HepG2 (cell line): Measurements from ENCODE around the gene CTNND1. TPM values are rescaled to one million over a fixed set of nuclear protein-coding genes. Genes with fewer than 3 reads are reported as not detected.

Experiments
- EEA1 ChIP-seq: sonication (generic); formaldehyde crosslinking; IDR thresholded peaks from 2 replicates; pipeline ENCODE4 v1.5.1; 2020; ENCODE audit warnings: mild to moderate bottlenecking, missing genetic modification reagents, borderline replicate concordance
- GFI1 ChIP-seq: sonication (generic); formaldehyde crosslinking; IDR thresholded peaks from 2 replicates; pipeline ENCODE4 v1.5.0; 2020; ENCODE audit warnings: missing genetic modification reagents, mild to moderate bottlenecking, borderline replicate concordance
- HHEX ChIP-seq: IDR thresholded peaks from 2 replicates; pipeline ENCODE4 v1.6.1; 2016; ENCODE audit warnings: control low read depth
- HMGA1 ChIP-seq: sonication (generic); formaldehyde crosslinking; conservative IDR thresholded peaks from 2 replicates; pipeline ENCODE4 v1.4.0; 2020; ENCODE audit warnings: missing genetic modification reagents
- JUND ChIP-seq: sonication (generic); formaldehyde crosslinking; IDR thresholded peaks from 2 replicates; pipeline ENCODE4 v1.8.0; 2022; ENCODE audit warnings: mild to moderate bottlenecking, missing genetic modification reagents
- KLF12 ChIP-seq: sonication (generic); formaldehyde crosslinking; IDR thresholded peaks from 2 replicates; pipeline ENCODE4 v1.4.0; 2020; ENCODE audit warnings: missing genetic modification reagents, borderline replicate concordance
- NR2F2 ChIP-seq: IDR thresholded peaks from 2 replicates; pipeline ENCODE4 v1.6.1; 2012; ENCODE audit warnings: low read depth, inconsistent platforms, borderline replicate concordance
- POLR2G ChIP-seq: fragments of 200-400 bp; formaldehyde crosslinking; IDR thresholded peaks from 2 replicates; pipeline ENCODE4 v1.6.1; 2018; ENCODE audit warnings: mild to moderate bottlenecking, low read depth, low read length, moderate library complexity
- SOX5 ChIP-seq: IDR thresholded peaks from 2 replicates; pipeline ENCODE4 v1.6.1; 2016; ENCODE audit warnings: borderline replicate concordance
- TBP ChIP-seq: sonication (generic); formaldehyde crosslinking; IDR thresholded peaks from 2 replicates; pipeline ENCODE4 v1.5.0; 2020; ENCODE audit warnings: missing genetic modification reagents
- TCF7L2 ChIP-seq: IDR thresholded peaks from 2 replicates; pipeline ENCODE4 v1.6.1; 2011; ENCODE audit warnings: mild to moderate bottlenecking, low read depth, low read length, moderate library complexity
- U2AF2 ChIP-seq: fragments of 200-400 bp; formaldehyde crosslinking; IDR thresholded peaks from 2 replicates; pipeline ENCODE4 v1.6.1; 2017; ENCODE audit warnings: low read depth, mild to moderate bottlenecking, low read length
- ZFP82 ChIP-seq: sonication (generic); formaldehyde crosslinking; IDR thresholded peaks from 2 replicates; pipeline ENCODE4 v1.5.1; 2020; ENCODE audit warnings: mild to moderate bottlenecking, missing genetic modification reagents, borderline replicate concordance
- ZMYM4 ChIP-seq: sonication (generic); formaldehyde crosslinking; IDR thresholded peaks from 2 replicates; pipeline ENCODE4 v1.8.1; 2023; ENCODE audit warnings: mild to moderate bottlenecking, missing genetic modification reagents
- ZNF281 ChIP-seq: sonication (generic); formaldehyde crosslinking; IDR thresholded peaks from 2 replicates; pipeline ENCODE4 v1.4.0; 2020; ENCODE audit warnings: missing genetic modification reagents, borderline replicate concordance
- ZNF329 ChIP-seq: sonication (generic); formaldehyde crosslinking; IDR thresholded peaks from 2 replicates; pipeline ENCODE4 v1.9.0; 2021; ENCODE audit warnings: low read depth, mild to moderate bottlenecking, missing genetic modification reagents
- ZNF512B ChIP-seq: sonication (generic); formaldehyde crosslinking; IDR thresholded peaks from 2 replicates; pipeline ENCODE4 v1.5.1; 2020; ENCODE audit warnings: missing genetic modification reagents, mild to moderate bottlenecking, borderline replicate concordance
- ZNF572 ChIP-seq: sonication (generic); formaldehyde crosslinking; IDR thresholded peaks from 2 replicates; pipeline ENCODE4 v1.5.1; 2020; ENCODE audit warnings: mild to moderate bottlenecking, missing genetic modification reagents
- ZNF766 ChIP-seq: sonication (generic); formaldehyde crosslinking; IDR thresholded peaks from 2 replicates; pipeline ENCODE4 v1.5.0; 2020; ENCODE audit warnings: missing genetic modification reagents, borderline replicate concordance
- polyA plus RNA-seq, 8 experiments: library from polyadenylated mRNA; depleted of rRNA in 3 of 8; stranded (reverse) in 7 of 8; unstranded in 1 of 8; fragments of >200 nt; fragmentation: Illumina TruSeq in 4 of 8; extraction: Trizol in 4 of 8; gene quantifications; 2 replicates each; pipeline versions ENCODE4 v1.2.1 to v1.2.3, GENCODE V29; 2011 to 2016; ENCODE audit warnings: low read depth in 4 of 8, missing spikeins in 1 of 8, mixed read lengths in 1 of 8; ENCODE audit not compliant: insufficient read depth in 1 of 8
- total RNA-seq, 5 experiments: library from RNA; depleted of rRNA; stranded (reverse); fragments of >200 nt; fragmentation: Illumina TruSeq; extraction: Trizol; gene quantifications; 2 replicates each; pipeline ENCODE4 v1.2.3, GENCODE V29; 2016; ENCODE audit warnings: low read depth in 1 of 5
- TF ChIP-seq, protein P1 (sequence below): IDR thresholded peaks from 2 replicates; pipeline ENCODE4 v1.6.1; 2016; ENCODE audit warnings: low read depth
- TF ChIP-seq, protein P2 (sequence below): IDR thresholded peaks from 2 replicates; pipeline ENCODE4 v1.6.1; 2016; ENCODE audit warnings: low read depth, borderline replicate concordance

Gene CTNND1
- total and polyA plus RNA-seq, 2 of the 13 experiments (the other 11 are each of a cell fraction or from before 2014, with no cell fraction given): 117 to 128 TPM

DNA sequence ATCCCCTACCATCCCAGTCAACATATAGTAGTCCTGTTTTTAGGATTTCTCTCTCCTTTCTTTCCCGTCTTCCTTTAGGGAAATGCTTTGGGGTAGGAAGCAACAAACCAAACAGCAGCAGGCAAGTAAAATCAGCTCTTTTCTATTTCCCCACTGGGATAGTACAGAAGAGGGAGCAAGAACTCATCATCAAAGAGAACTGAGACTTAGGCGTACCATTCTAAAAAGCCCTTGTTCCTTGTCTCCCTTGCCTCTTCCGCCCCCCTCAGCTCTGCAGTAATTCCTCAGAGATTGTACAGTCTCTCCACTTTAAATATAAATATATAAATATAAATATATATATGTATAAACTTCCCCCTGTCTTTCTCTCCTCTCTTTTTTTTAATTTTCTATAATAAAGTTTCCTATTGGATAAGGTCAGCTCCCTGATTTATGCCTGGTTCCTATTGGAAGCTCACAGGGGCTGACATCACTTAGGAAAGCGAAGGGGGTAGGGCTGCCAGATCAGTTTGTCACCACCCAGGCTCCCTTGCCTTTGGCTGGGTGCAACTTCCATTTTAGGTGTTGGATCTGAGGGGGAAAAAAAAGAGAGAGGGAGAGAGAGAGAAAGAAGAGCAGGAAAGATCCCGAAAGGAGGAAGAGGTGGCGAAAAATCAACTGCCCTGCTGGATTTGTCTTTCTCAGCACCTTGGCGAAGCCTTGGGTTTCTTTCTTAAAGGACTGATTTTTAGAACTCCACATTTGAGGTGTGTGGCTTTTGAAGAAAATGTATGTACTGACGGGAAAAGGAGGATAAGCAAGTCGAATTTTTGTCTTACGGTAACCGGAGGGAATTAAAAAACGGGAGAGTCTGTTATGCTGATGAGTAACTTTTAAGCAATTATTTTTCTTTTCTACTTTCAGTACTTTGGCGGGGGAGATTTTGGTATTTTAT lies at the start of gene CTNND1 (continued):
- no peak for TF ChIP-seq HMGA1 (CRISPR knock-in tag)
- no peak for TF ChIP-seq TBP (CRISPR knock-in tag)
- TF ChIP-seq ZNF766 (CRISPR knock-in tag): no peak
- TF ChIP-seq JUND (CRISPR knock-in tag): no peak
- no peak for TF ChIP-seq U2AF2
- no peak for TF ChIP-seq ZNF572
- peak; percentile 87 for TF ChIP-seq POLR2G
- no peak for TF ChIP-seq EEA1 (CRISPR knock-in tag)
- TF ChIP-seq KLF12 (CRISPR knock-in tag): no peak; the same call in 1 of the 2 replicates
- TF ChIP-seq TCF7L2: no peak
- no peak for TF ChIP-seq NR2F2
- TF ChIP-seq ZNF281 (CRISPR knock-in tag): peak; percentile 72; the same call in 1 of the 2 replicates
- no peak for TF ChIP-seq GFI1 (CRISPR knock-in tag)
- TF ChIP-seq, protein P1, sequence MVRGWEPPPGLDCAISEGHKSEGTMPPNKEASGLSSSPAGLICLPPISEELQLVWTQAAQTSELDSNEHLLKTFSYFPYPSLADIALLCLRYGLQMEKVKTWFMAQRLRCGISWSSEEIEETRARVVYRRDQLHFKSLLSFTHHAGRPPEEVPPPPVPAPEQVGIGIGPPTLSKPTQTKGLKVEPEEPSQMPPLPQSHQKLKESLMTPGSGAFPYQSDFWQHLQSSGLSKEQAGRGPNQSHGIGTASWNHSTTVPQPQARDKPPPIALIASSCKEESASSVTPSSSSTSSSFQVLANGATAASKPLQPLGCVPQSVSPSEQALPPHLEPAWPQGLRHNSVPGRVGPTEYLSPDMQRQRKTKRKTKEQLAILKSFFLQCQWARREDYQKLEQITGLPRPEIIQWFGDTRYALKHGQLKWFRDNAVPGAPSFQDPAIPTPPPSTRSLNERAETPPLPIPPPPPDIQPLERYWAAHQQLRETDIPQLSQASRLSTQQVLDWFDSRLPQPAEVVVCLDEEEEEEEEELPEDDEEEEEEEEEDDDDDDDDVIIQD: 0 out of 2 replicates have a peak, but pooled peaks have one; percentile 49
- no peak for TF ChIP-seq HHEX (CRISPR knock-in tag)
- peak; percentile 50; the same call in 1 of the 2 replicates for TF ChIP-seq ZMYM4
- TF ChIP-seq ZNF512B (CRISPR knock-in tag): no peak
- peak; percentile 63; the same call in 1 of the 2 replicates for TF ChIP-seq SOX5 (CRISPR knock-in tag)
- TF ChIP-seq ZNF329: no peak
- no peak for TF ChIP-seq ZFP82 (CRISPR knock-in tag)
- TF ChIP-seq, protein P2, sequence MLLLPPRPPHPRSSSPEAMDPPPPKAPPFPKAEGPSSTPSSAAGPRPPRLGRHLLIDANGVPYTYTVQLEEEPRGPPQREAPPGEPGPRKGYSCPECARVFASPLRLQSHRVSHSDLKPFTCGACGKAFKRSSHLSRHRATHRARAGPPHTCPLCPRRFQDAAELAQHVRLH (CRISPR knock-in tag): peak; percentile 76; the same call in 1 of the 2 replicates
